HepG2 (cell line): ENCODE results near the gene HDLBP. TPM values are rescaled to one million over a fixed set of nuclear protein-coding genes. Genes with fewer than 3 reads are reported as not detected.

ENCODE experiments used
- ATAC-seq: fragments of 200-7000 bp; cut with Tn5 transposase; 3 replicates; pipeline ENCODE4 v1.9.1; 2020; ENCODE audit warnings: mild to moderate bottlenecking, moderate library complexity
- BruUV-seq: library from RNA; stranded (reverse); fragments of 400-500 nt; replicated peaks from 2 replicates; lab custom pipeline; 2021; lab: Mats Ljungman, UMichigan
- CTCF ChIA-PET: fragments of 300-600 bp; formaldehyde crosslinking; extraction: SDS; loops from one replicate; lab custom pipeline; 2021; ENCODE audit warnings: low total read pairs, inconsistent platforms, low intra/inter-chr PET ratio; lab: Yijun Ruan, JAX
- POLR2A ChIA-PET: fragments of 350-600 bp; sonication (Branson Sonifier 250); formaldehyde crosslinking; loops from one replicate; lab custom pipeline; 2020; ENCODE audit warnings: antibody characterized with exemption, inconsistent platforms; lab: Yijun Ruan, JAX
- DNase-seq: peaks from one replicate; pipeline ENCODE4 v3.0.0-alpha.2; 2015; ENCODE audit warnings: low spot score
- FAIRE-seq: peaks from 3 replicates; lab custom pipeline; 2011; peaks lifted over from hg19 to GRCh38; lab: Jason Lieb, UNC
- H2AFZ ChIP-seq: one replicate; pipeline ENCODE4 v1.6.1; 2011; ENCODE audit warnings: low read length, inconsistent platforms
- H3K27ac ChIP-seq: fragments of 300-600 bp; 3 replicates; pipeline ENCODE4 v1.8.0; 2011; ENCODE audit warnings: mixed run types, mild to moderate bottlenecking, mixed read lengths, low read length, inconsistent platforms; ENCODE audit not compliant: insufficient read depth; ENCODE audit errors: extremely low read length
- H3K27me3 ChIP-seq, 2 experiments: fragments of 200-600 bp in 1 of 2; 2 replicates in 1 of 2; 3 replicates in 1 of 2; pipeline versions ENCODE4 v1.6.0 to v1.8.0; 2011; ENCODE audit warnings: low read length in 2 of 2, mild to moderate bottlenecking in 2 of 2, moderate library complexity in 2 of 2, inconsistent platforms in 1 of 2; ENCODE audit not compliant: insufficient read depth in 2 of 2, control insufficient read depth in 1 of 2
- H3K36me3 ChIP-seq, 2 experiments: fragments of 200-600 bp in 1 of 2; replicated peaks in 1 of 2; 2 replicates in 1 of 2; 3 replicates in 1 of 2; pipeline versions ENCODE4 v1.5.1 to v1.8.0; 2011; ENCODE audit warnings: low read length in 2 of 2, inconsistent platforms in 1 of 2; ENCODE audit not compliant: insufficient read depth in 2 of 2, control insufficient read depth in 1 of 2
- H3K4me1 ChIP-seq: 2 replicates; pipeline ENCODE4 v1.5.1; 2012; ENCODE audit warnings: low read length, inconsistent platforms; ENCODE audit not compliant: insufficient read depth
- H3K4me2 ChIP-seq: 2 replicates; pipeline ENCODE4 v1.6.0; 2011; ENCODE audit warnings: low read depth, low read length, inconsistent platforms
- H3K4me3 ChIP-seq, 3 experiments: fragments of 200-600 bp in 1 of 3; sonication (generic), shearing (Covaris generic) in 1 of 3; replicated peaks in 1 of 3; 2 replicates each; pipeline ENCODE4 v1.5.1; 2011 to 2016; ENCODE audit warnings: low read length in 3 of 3, inconsistent platforms in 2 of 3, low read depth in 2 of 3, mild to moderate bottlenecking in 2 of 3, control low read depth in 1 of 3, mixed read lengths in 1 of 3; ENCODE audit not compliant: insufficient read depth in 1 of 3
- H3K79me2 ChIP-seq: one replicate; pipeline ENCODE4 v1.6.1; 2011; ENCODE audit warnings: low read length, inconsistent platforms; ENCODE audit not compliant: insufficient read depth
- H3K9ac ChIP-seq: 2 replicates; pipeline ENCODE4 v1.6.0; 2011; ENCODE audit warnings: mild to moderate bottlenecking, low read depth, low read length, inconsistent platforms; ENCODE audit not compliant: insufficient read depth
- H3K9me3 ChIP-seq: 2 replicates; pipeline ENCODE4 v1.5.1; 2012; ENCODE audit warnings: mild to moderate bottlenecking, low read length
- H4K20me1 ChIP-seq: 2 replicates; pipeline ENCODE4 v1.6.0; 2011; ENCODE audit warnings: inconsistent platforms, mild to moderate bottlenecking, low read length, moderate library complexity; ENCODE audit not compliant: insufficient read depth
- ARNT2 ChIP-seq: sonication (generic); formaldehyde crosslinking; IDR thresholded peaks from 2 replicates; pipeline ENCODE4 v1.8.0; 2022; ENCODE audit warnings: mild to moderate bottlenecking, low read depth, missing genetic modification reagents, moderate library complexity
- FOXP4 ChIP-seq: sonication (generic); formaldehyde crosslinking; IDR thresholded peaks from 2 replicates; pipeline ENCODE4 v1.4.0; 2020; ENCODE audit warnings: missing genetic modification reagents
- NPAS2 ChIP-seq: sonication (generic); formaldehyde crosslinking; IDR thresholded peaks from 2 replicates; pipeline ENCODE4 v1.8.0; 2022; ENCODE audit warnings: mild to moderate bottlenecking, missing genetic modification reagents, borderline replicate concordance
- ONECUT2 ChIP-seq: sonication (generic); formaldehyde crosslinking; IDR thresholded peaks from 2 replicates; pipeline ENCODE4 v1.4.0; 2020; ENCODE audit warnings: missing genetic modification reagents
- ZNF275 ChIP-seq: sonication (generic); formaldehyde crosslinking; IDR thresholded peaks from 2 replicates; pipeline ENCODE4 v1.8.0; 2022; ENCODE audit warnings: missing genetic modification reagents, mild to moderate bottlenecking, inconsistent platforms, borderline replicate concordance
- ZNF740 ChIP-seq: sonication (generic); formaldehyde crosslinking; IDR thresholded peaks from 2 replicates; pipeline ENCODE4 v1.4.0; 2020; ENCODE audit warnings: missing genetic modification reagents
- WGBS: methylation state at CpG from one replicate; pipeline ENCODE4 v1.1.6; 2017; ENCODE audit warnings: low lambda C conversion rate; 5-methylcytosine and 5-hydroxymethylcytosine counted together
- in situ Hi-C: cut with HindIII; loops from 2 replicates; pipeline ENCODE4 v1.10.0; 2017; ENCODE audit warnings: low pct_unique_long_range_greater_than_20kb; ENCODE audit not compliant: extremely low pct_ligation_motif_present
- intact Hi-C: fragments of 100-400 bp; cut with micrococcal nuclease; formaldehyde crosslinking; loops from one replicate; pipeline ENCODE4 v1.10.0; 2022; ENCODE audit not compliant: unreplicated experiment
- polyA plus RNA-seq, 8 experiments: library from polyadenylated mRNA; depleted of rRNA in 3 of 8; stranded (reverse) in 7 of 8; unstranded in 1 of 8; fragments of >200 nt; fragmentation: Illumina TruSeq in 4 of 8; extraction: Trizol in 4 of 8; gene quantifications; 2 replicates each; pipeline versions ENCODE4 v1.2.1 to v1.2.3, GENCODE V29; 2011 to 2016; ENCODE audit warnings: low read depth in 4 of 8, missing spikeins in 1 of 8, mixed read lengths in 1 of 8; ENCODE audit not compliant: insufficient read depth in 1 of 8
- total RNA-seq, 5 experiments: library from RNA; depleted of rRNA; stranded (reverse); fragments of >200 nt; fragmentation: Illumina TruSeq; extraction: Trizol; gene quantifications; 2 replicates each; pipeline ENCODE4 v1.2.3, GENCODE V29; 2016; ENCODE audit warnings: low read depth in 1 of 5
- TF ChIP-seq, protein P1 (sequence below): sonication (generic); formaldehyde crosslinking; IDR thresholded peaks from 2 replicates; pipeline ENCODE4 v1.4.0; 2020; ENCODE audit warnings: missing genetic modification reagents

The HDLBP gene
- total and polyA plus RNA-seq, 2 of the 13 experiments (the other 11 are each of a cell fraction or from before 2014, with no cell fraction given) = 464 to 707 TPM

- 74% methylated on average over 6 of the region's 6 CpGs for WGBS
- ATAC-seq (no peak), DNase-seq (no peak), FAIRE-seq (no peak)
- TF ChIP-seq ONECUT2 (0 out of 2 replicates have a peak, but pooled peaks have one; percentile 43), ZNF740 (CRISPR knock-in tag) (no peak)
- TF ChIP-seq, protein P1, sequence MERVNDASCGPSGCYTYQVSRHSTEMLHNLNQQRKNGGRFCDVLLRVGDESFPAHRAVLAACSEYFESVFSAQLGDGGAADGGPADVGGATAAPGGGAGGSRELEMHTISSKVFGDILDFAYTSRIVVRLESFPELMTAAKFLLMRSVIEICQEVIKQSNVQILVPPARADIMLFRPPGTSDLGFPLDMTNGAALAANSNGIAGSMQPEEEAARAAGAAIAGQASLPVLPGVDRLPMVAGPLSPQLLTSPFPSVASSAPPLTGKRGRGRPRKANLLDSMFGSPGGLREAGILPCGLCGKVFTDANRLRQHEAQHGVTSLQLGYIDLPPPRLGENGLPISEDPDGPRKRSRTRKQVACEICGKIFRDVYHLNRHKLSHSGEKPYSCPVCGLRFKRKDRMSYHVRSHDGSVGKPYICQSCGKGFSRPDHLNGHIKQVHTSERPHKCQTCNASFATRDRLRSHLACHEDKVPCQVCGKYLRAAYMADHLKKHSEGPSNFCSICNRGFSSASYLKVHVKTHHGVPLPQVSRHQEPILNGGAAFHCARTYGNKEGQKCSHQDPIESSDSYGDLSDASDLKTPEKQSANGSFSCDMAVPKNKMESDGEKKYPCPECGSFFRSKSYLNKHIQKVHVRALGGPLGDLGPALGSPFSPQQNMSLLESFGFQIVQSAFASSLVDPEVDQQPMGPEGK = peak; percentile 12; the same call in 1 of the 2 replicates
- no peak overlapping the region for H3K27ac ChIP-seq
- intact Hi-C loops (no loop called here), in situ Hi-C loops (no loop called here)
- peaks cover 100% of the 10 kb centered on the region for H3K79me2 ChIP-seq
- no peak overlapping the region for H3K9ac ChIP-seq
- peaks cover 1 to 5% of the 10 kb centered on the region in 2 experiments; a peak in 4 of 5 replicates for H3K36me3 ChIP-seq
- H3K4me1 ChIP-seq = peaks cover 87% of the 10 kb centered on the region
- no peak overlapping the region for H3K4me3 ChIP-seq
- POLR2A ChIA-PET = interaction anchor here (0.6 to 3.3 kb wide), 2 partner anchors 7 to 39 kb away, joined by 4 to 15 read pairs; no protein-coding TSS in a partner anchor
- H3K27me3 ChIP-seq = no peaks in the 10 kb centered on the region
- BruUV-seq = no TSS peak
- CTCF ChIA-PET = no interaction called here
- H3K4me2 ChIP-seq = no peak overlapping the region
- H4K20me1 ChIP-seq = peaks cover 62% of the 10 kb centered on the region
- no peak overlapping the region for H2AFZ ChIP-seq
- H3K9me3 ChIP-seq = no peaks in the 10 kb centered on the region
These were observed 8.4 kb downstream of the HDLBP start for GRCh38 chr2:241307055-241307454.

DNA sequence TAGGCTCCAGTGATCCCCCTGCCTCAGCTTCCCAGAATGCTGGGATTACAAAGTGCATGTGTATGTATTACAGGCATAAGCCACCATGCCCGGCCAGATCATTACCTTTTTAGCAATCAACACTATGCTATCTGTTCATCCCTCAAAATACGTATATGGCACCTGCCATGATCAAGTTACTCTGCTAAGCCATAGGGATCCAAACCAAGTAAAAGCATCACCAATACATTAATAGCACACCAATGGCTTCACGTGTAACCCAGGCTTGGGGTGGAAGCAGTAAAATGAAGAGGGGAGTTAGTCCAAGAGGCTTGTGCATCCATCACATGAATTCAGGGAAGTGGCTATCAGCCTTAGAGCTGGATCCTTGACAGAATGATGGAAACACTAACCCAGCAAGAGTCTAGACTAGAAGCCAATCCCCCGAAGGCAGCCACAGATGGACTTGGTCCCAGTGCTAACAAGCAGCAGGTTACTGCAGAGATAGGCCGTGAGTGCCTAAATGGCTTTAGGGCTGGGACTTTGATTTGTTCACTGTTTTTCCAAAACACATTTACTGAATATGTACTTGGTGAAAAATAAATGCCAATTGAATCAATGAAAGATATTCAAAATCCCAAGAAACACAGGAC lies 11.3 kb downstream of the HDLBP start:
- H3K4me1 ChIP-seq = peaks cover 75% of the 10 kb centered on the region
- no TSS peak for BruUV-seq
- in situ Hi-C loops (no loop called here), intact Hi-C loops (loop anchor here (5.0 kb wide), 1 partner anchor 292 kb away; no protein-coding TSS in a partner anchor)
- H2AFZ ChIP-seq = no peak overlapping the region
- H3K27ac ChIP-seq = no peak overlapping the region
- no peaks in the 10 kb centered on the region for H3K9me3 ChIP-seq
- H4K20me1 ChIP-seq = peaks cover 50% of the 10 kb centered on the region
- ATAC-seq (no peak), FAIRE-seq (no peak), DNase-seq (no peak)
- H3K4me3 ChIP-seq = no peak overlapping the region
- WGBS = 90% methylated on average over 5 of the region's 5 CpGs
- no peak overlapping the region for H3K4me2 ChIP-seq
- H3K79me2 ChIP-seq = peaks cover 96% of the 10 kb centered on the region
- TF ChIP-seq ARNT2 (CRISPR knock-in tag) (no peak), ZNF275 (CRISPR knock-in tag) (no peak), NPAS2 (no peak), FOXP4 (CRISPR knock-in tag) (no peak)
- no peak overlapping the region for H3K9ac ChIP-seq
- ChIA-PET CTCF (no interaction called here), POLR2A (interaction anchor here (1.0 to 4.8 kb wide), 5 partner anchors 8 to 15 kb away, joined by 3 to 34 read pairs (median 10); partner anchors contain the start of genes HDLBP and SEPTIN2)
- no peaks in the 10 kb centered on the region for H3K27me3 ChIP-seq
- H3K36me3 ChIP-seq = peaks cover 3 to 5% of the 10 kb centered on the region in 2 experiments; a peak in 3 of 5 replicates
